Measurements from ENCODE around the gene TRAF1.

Gene TRAF1

GRCh38 chr9:120961936-120962335, 35.3 kb upstream of the TRAF1 start:
- DNase-seq (ENCODE audit: low read depth, low spot score): no peak
- Histone ChIP-seq H3K9ac (ENCODE audit: insufficient read length) (no peak overlapping the region), H3K27ac (no peak overlapping the region), H3K9me3 (ENCODE audit: low read depth, low read length) (no peaks in the 10 kb centered on the region), H3K4me3 (no peak overlapping the region), H3K36me3 (ENCODE audit: insufficient read depth, low read length) (no peaks in the 10 kb centered on the region)
- TF ChIP-seq EZH2 (IDR thresholded peaks at IDR 0.05) (no peak), FOXP2 (optimal IDR thresholded peaks at IDR 0.05; ENCODE audit: control extremely low read depth, extremely low read length, insufficient read depth) (no peak), POLR2AphosphoS5 (IDR thresholded peaks at IDR 0.05; ENCODE audit: borderline replicate concordance, low read depth, low read length) (no peak)

- no peak overlapping the region; the same call in 1 of the 2 replicates for H3K27ac ChIP-seq
- no peaks in the 10 kb centered on the region for H3K36me3 ChIP-seq (ENCODE audit: insufficient read depth, low read length)
- no peak for DNase-seq (ENCODE audit: low read depth, low spot score)
- H3K4me3 ChIP-seq: no peak overlapping the region
- H3K9ac ChIP-seq (ENCODE audit: insufficient read length): no peak overlapping the region
- no peaks in the 10 kb centered on the region for H3K9me3 ChIP-seq (ENCODE audit: low read depth, low read length)
- TF ChIP-seq FOXP2 (optimal IDR thresholded peaks at IDR 0.05; ENCODE audit: control extremely low read depth, extremely low read length, insufficient read depth): no peak
- no peak for TF ChIP-seq EZH2 (IDR thresholded peaks at IDR 0.05)
- no peak for TF ChIP-seq POLR2AphosphoS5 (IDR thresholded peaks at IDR 0.05; ENCODE audit: borderline replicate concordance, low read depth, low read length)
These were observed 33.4 kb upstream of the TRAF1 start for GRCh38 chr9:120960001-120960400.

GRCh38 chr9:120956862-120957261, 30.3 kb upstream of the TRAF1 start:
- Histone ChIP-seq H3K4me3 (no peak overlapping the region), H3K9ac (ENCODE audit: insufficient read length) (no peak overlapping the region), H3K9me3 (ENCODE audit: low read depth, low read length) (no peaks in the 10 kb centered on the region), H3K27ac (no peak overlapping the region), H3K36me3 (ENCODE audit: insufficient read depth, low read length) (no peaks in the 10 kb centered on the region)
- no peak for TF ChIP-seq FOXP2 (optimal IDR thresholded peaks at IDR 0.05; ENCODE audit: control extremely low read depth, extremely low read length, insufficient read depth)
- no peak for TF ChIP-seq EZH2 (IDR thresholded peaks at IDR 0.05)
- TF ChIP-seq POLR2AphosphoS5 (IDR thresholded peaks at IDR 0.05; ENCODE audit: borderline replicate concordance, low read depth, low read length): no peak
- DNase-seq (ENCODE audit: low read depth, low spot score): no peak

GRCh38 chr9:120951960-120952618, 25.5 kb upstream of the TRAF1 start:
- H3K27ac ChIP-seq: peak overlapping the region; percentile 61
- no peaks in the 10 kb centered on the region for H3K9me3 ChIP-seq (ENCODE audit: low read depth, low read length)
- H3K4me3 ChIP-seq: no peak overlapping the region
- no peak for DNase-seq (ENCODE audit: low read depth, low spot score)
- H3K36me3 ChIP-seq (ENCODE audit: insufficient read depth, low read length): no peaks in the 10 kb centered on the region
- no peak overlapping the region for H3K9ac ChIP-seq (ENCODE audit: insufficient read length)
- TF ChIP-seq FOXP2 (optimal IDR thresholded peaks at IDR 0.05; ENCODE audit: control extremely low read depth, extremely low read length, insufficient read depth) (no peak), EZH2 (IDR thresholded peaks at IDR 0.05) (no peak), POLR2AphosphoS5 (IDR thresholded peaks at IDR 0.05; ENCODE audit: borderline replicate concordance, low read depth, low read length) (no peak; the same call in 1 of the 2 replicates)

- Histone ChIP-seq H3K9ac (ENCODE audit: insufficient read length) (no peak overlapping the region), H3K9me3 (ENCODE audit: low read depth, low read length) (no peaks in the 10 kb centered on the region), H3K36me3 (ENCODE audit: insufficient read depth, low read length) (no peaks in the 10 kb centered on the region), H3K27ac (no peak overlapping the region), H3K4me3 (no peak overlapping the region)
- no peak for TF ChIP-seq POLR2AphosphoS5 (IDR thresholded peaks at IDR 0.05; ENCODE audit: borderline replicate concordance, low read depth, low read length)
- TF ChIP-seq FOXP2 (optimal IDR thresholded peaks at IDR 0.05; ENCODE audit: control extremely low read depth, extremely low read length, insufficient read depth): no peak
- DNase-seq (ENCODE audit: low read depth, low spot score): no peak
These were observed 24.1 kb upstream of the TRAF1 start for GRCh38 chr9:120950421-120951388.

- Histone ChIP-seq H3K9me3 (ENCODE audit: low read depth, low read length) (no peaks in the 10 kb centered on the region), H3K27ac (no peak overlapping the region), H3K36me3 (ENCODE audit: insufficient read depth, low read length) (no peaks in the 10 kb centered on the region), H3K4me3 (no peak overlapping the region), H3K9ac (ENCODE audit: insufficient read length) (no peak overlapping the region)
- no peak for DNase-seq (ENCODE audit: low read depth, low spot score)
- TF ChIP-seq FOXP2 (optimal IDR thresholded peaks at IDR 0.05; ENCODE audit: control extremely low read depth, extremely low read length, insufficient read depth): no peak
- TF ChIP-seq EZH2 (IDR thresholded peaks at IDR 0.05): no peak
- no peak for TF ChIP-seq POLR2AphosphoS5 (IDR thresholded peaks at IDR 0.05; ENCODE audit: borderline replicate concordance, low read depth, low read length)
These were observed 22.7 kb upstream of the TRAF1 start for GRCh38 chr9:120949290-120949689.

- no peaks in the 10 kb centered on the region for H3K36me3 ChIP-seq (ENCODE audit: insufficient read depth, low read length)
- H3K9me3 ChIP-seq (ENCODE audit: low read depth, low read length): no peaks in the 10 kb centered on the region
- no peak for DNase-seq (ENCODE audit: low read depth, low spot score)
- H3K9ac ChIP-seq (ENCODE audit: insufficient read length): no peak overlapping the region
- H3K4me3 ChIP-seq: no peak overlapping the region
- TF ChIP-seq FOXP2 (optimal IDR thresholded peaks at IDR 0.05; ENCODE audit: control extremely low read depth, extremely low read length, insufficient read depth): no peak
- no peak for TF ChIP-seq EZH2 (IDR thresholded peaks at IDR 0.05)
- no peak for TF ChIP-seq POLR2AphosphoS5 (IDR thresholded peaks at IDR 0.05; ENCODE audit: borderline replicate concordance, low read depth, low read length)
- no peak overlapping the region for H3K27ac ChIP-seq
These were observed 22.2 kb upstream of the TRAF1 start for GRCh38 chr9:120948824-120949223.

- Histone ChIP-seq H3K27ac (no peak overlapping the region), H3K36me3 (ENCODE audit: insufficient read depth, low read length) (no peaks in the 10 kb centered on the region), H3K9ac (ENCODE audit: insufficient read length) (no peak overlapping the region), H3K4me3 (no peak overlapping the region), H3K9me3 (ENCODE audit: low read depth, low read length) (no peaks in the 10 kb centered on the region)
- DNase-seq (ENCODE audit: low read depth, low spot score): no peak
- no peak for TF ChIP-seq POLR2AphosphoS5 (IDR thresholded peaks at IDR 0.05; ENCODE audit: borderline replicate concordance, low read depth, low read length)
- TF ChIP-seq EZH2 (IDR thresholded peaks at IDR 0.05): no peak
- TF ChIP-seq FOXP2 (optimal IDR thresholded peaks at IDR 0.05; ENCODE audit: control extremely low read depth, extremely low read length, insufficient read depth): no peak
These were observed 20.6 kb upstream of the TRAF1 start for GRCh38 chr9:120947222-120947621.
